ENCODE data around the gene BCO1.

The BCO1 gene

DNA sequence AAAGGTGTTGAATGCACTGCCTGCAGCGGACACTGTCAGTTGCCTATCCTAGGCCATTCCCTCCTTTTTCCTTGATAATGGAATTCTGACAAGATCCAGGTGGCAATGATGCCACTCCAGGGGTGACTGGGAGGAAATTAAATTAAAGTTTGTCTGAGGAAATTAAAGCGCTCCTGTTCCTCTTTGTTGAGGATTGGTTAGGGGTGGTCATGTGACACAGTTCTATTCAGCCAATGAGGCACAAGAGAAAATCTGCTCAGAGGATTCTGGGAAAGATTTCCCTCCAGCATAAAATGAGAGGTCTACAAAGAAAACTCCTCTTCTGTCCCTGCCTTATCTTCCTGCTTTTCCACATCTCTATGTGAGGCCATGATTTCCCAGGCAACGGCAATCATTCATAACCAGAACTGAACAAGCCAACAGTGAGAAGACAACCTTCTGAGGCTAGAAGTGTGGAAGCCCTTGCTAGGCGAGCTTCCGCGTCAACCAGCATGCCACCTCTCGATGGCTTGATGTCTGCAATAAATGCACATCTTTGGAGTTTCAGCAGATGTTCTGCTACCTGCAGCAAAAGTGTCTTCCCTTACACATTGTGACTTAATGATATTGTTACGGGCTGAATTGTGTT lies 5.6 kb upstream of the BCO1 start:
- ATAC-seq (no peak), DNase-seq (no peak)

DNA sequence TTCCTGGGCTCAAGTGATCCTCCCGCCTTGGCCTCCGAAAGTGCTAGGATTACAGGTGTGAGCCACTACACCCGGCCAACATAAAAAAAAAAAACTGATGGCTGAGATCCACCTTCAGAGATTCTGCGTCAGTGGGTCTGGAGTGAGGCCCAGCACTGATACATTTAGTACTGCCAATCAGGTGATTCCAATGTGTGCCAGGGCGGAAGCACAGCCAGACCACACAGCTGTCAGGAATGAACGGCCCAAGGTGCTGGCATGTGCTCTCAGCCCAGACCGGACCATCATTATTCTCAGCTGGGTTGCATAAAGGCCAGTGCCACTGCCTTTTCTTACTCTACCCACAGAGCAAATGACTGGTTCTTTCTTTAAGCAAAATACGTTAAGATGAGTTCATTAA lies 1.2 kb upstream of the BCO1 start:
- DNase-seq (no peak), ATAC-seq (no peak)

DNA sequence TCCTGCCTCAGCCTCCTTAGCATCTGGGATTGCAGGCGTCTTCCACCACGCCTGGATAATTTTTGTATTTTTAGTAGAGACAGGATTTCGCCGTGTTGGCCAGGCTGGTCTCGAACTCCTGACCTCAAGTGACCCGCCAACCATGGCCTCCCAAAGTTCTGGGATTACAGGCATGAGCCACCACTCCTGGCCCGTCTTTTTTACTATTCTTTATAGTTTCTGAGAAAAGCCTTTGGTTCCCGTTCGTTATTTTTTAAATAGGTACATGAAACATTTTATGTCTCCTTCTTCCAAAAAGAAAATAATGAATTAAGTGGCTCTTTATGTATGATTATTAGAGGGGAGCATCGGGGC lies 570 bp upstream of the BCO1 start:
- DNase-seq = no peak
- no peak for ATAC-seq

DNA sequence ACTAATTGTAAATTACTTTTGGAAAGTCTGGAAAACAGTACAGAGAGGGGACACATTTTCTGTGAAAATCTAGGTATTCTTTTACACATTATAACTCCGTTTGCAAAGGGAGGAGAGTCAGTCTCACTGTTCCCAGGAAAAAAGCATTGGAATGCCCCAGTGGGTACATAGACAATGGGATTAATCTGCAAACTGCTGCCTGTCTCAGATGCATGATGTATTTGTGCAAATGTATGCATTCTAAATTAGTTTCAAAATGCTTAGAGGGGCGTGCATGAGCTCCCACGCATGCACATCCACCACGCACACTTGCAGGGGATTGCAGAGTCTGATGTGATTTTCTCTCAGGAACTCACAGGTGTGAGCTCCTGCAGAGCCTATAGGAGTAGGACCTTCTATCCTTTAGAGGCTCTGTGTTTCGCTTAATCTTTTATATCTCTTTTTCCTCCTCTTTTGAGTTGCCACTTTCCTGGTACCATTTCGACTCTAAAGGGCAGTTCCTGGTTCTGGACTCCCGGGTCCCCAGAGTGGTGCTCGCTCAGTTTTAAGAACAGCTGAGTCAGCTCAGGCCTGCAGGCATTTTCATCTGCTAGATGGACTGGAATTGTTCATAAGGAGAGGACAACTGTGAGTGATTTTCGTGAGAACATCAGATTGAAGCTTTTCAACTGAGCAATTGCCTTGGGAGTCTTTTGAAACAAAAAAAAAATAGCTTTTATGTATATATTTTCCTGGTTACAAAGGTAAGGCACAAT lies 1.1 kb downstream of the BCO1 start:
- DNase-seq (no peak), ATAC-seq (no peak)

DNA sequence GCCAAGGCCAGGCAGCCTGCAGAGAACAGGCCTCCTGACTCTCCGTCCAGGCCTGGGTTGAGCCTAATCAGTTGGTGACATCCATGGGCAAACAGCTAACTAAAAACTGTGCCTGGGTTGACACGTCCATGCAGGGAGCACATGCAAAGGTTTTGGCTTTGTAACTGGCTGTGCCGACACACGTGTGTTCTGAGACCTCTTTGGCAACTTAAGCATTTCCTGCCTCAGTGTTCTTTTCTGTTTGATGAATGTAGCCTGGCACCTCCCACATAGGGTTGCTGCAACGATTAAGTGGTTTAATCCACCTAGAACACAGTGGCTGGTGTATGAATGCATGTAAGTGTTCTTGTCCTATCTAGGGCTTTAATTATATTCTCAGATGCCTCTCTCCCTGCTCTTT lies 3.2 kb downstream of the BCO1 start:
- ATAC-seq (no peak), DNase-seq (no peak)

DNA sequence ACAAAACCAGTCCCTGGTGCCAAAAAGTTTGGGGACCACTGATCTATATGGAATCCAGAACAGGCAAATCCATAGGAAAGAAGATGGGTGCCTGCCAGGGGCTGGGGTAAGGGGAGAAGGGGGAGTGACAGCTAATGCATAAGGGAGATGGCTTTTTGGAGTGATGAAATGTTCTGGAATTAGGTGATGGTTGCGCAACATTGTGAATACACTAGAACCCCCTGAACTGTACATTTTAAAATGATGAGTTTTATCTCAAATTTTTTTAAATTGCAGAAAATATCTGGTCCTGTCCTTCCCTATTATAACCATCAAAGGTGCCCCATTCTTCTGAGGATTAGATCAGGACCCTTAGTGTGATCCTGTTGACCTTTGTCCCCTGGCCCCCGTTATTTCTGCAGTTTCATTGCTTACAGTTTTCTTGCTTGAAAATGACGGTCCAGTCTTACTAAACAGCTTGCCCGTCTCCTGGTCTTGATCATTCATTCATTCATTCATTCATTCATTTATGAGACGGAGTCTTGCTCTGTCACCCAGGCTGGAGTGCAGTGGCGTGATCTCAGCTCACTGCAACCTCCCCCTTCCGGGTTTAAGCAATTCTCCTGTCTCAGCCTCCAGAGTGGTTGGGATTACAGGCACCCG lies 4.6 kb downstream of the BCO1 start:
- no peak for ATAC-seq
- DNase-seq = no peak

DNA sequence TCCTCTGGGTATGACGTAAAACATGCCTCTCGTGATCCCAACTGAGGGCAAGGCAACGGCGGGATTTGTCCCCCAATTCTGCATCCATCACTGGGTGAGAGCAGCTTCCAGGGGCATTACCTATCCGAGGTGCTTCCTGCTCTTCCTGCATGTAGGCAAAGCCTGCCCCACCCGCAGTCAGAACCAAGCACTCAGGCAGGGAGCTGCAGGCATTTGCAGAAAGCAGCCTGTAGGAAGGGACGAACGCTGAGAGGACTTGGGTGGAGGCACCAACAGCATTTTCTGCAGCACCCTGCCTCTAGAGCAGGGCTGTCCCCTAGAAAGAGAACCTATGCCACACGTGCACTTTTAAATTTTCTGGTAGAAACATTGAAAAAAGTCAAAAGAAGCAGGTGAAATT lies 5.5 kb downstream of the BCO1 start:
- DNase-seq (no peak), ATAC-seq (no peak)

DNA sequence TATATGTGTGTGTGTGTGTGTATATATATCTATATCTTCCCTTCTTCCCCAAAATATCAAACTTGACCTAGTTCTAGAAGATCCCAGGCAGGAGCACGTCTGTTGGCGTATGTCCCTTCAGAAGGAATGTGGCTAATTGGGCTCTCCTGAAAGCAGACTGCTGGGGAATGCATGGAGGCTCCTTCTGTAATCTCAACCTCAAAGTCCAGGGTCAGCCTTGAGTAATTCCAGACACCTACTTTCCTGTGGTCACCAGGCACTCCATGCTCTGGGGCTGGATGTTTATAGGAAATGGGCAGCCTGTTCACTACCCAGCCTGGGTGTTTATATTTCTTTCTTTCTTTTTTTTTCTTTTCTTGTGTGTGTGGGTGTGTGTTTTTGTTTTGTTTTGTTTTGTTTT lies 13.4 kb downstream of the BCO1 start:
- no peak for DNase-seq
- no peak for ATAC-seq

DNA sequence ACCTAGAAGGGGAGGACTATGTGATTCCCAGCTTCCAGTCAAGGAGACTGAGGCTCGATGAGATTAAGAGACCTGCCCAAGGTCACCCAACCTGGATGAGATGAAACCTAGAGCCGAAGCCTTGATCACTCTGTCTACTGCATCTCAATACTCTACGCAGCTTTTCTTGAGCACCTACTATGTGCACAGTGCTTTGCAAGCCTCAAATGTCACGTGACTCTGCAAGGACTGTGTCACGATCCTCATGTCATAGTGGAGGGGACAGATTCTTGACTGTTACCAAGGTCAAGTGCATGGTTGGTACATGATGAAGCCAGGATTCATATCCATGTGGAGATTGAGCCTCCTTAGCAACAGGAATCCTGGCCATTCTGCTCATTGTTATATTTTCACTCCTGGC lies 14.7 kb downstream of the BCO1 start:
- ATAC-seq (no peak), DNase-seq (no peak)

DNA sequence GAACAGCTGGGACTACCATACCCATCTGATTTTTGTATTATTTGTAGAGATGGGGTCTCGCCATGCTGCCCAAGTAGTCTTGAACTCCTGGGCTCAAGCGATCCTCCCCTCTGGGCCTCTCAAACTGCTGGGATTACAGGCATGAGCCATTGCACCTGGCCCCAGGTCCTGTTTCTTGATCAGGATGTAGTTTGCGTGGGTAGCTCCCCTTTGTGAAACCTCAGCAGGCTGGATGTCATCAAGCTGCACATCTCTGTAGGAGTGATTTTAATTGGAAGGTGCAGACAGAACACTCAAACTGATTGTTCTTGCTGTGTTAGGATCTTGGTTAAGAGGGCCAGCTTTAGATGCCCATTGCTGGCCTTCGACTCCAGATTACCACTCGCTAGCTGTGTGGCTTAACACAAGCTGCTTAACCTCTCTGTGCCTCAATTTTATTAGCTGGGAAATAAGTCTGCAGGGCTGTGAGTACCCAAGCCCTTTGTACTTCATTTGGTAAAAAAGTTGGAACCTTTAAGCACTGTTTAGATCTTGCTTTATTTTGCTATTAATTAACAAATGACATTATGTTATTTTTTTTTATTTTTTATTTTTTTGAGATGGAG lies 16.5 kb downstream of the BCO1 start:
- DNase-seq = no peak
- no peak for ATAC-seq

DNA sequence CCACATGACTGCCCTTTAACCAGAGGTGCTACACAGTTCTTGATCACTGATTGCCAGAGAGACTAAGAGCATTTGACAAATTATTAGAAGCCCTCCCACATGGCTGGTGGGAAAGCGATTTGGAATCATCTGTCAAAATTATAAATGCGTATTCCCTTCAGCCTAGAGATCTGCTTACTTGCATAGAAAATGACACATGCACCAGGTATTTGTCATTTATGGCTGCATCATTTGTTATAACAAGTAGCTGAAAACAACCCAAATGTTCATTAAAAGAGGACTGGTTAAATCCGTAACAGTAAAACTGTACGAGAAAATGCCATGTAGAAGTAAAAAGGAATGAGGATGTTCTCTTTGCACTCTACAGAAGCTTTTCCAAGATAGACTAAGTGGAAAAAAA lies 21.4 kb downstream of the BCO1 start:
- no peak for ATAC-seq
- no peak for DNase-seq

DNA sequence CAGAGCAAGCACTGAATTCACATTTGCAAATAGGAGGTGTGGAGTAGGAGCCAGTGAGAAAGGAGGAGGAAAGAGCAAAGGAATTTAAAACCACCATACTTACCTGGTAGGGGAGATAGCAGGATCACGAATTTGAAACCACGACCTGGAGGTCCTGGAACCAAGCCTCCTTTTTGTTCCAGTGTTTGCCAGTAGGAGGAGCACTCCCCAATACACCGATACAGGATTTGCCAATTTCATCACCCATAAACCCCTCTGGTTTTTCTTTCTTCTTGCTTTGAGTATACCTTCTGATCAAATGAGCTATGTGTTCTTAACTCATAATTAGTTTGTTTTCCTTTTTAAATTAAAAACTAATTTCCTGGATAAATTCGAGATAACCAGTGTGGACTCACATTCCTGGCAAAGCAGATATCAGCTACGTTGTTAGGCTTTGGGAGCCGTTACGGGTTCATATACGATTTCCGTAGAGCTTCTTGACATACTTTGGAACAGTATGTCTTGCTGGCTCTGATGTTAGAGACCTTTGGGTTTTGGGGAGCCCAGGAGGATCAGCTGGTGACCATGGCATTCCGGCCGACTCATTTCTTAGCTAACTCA lies 22.7 kb downstream of the BCO1 start:
- ATAC-seq (no peak), DNase-seq (peak; percentile 28)

DNA sequence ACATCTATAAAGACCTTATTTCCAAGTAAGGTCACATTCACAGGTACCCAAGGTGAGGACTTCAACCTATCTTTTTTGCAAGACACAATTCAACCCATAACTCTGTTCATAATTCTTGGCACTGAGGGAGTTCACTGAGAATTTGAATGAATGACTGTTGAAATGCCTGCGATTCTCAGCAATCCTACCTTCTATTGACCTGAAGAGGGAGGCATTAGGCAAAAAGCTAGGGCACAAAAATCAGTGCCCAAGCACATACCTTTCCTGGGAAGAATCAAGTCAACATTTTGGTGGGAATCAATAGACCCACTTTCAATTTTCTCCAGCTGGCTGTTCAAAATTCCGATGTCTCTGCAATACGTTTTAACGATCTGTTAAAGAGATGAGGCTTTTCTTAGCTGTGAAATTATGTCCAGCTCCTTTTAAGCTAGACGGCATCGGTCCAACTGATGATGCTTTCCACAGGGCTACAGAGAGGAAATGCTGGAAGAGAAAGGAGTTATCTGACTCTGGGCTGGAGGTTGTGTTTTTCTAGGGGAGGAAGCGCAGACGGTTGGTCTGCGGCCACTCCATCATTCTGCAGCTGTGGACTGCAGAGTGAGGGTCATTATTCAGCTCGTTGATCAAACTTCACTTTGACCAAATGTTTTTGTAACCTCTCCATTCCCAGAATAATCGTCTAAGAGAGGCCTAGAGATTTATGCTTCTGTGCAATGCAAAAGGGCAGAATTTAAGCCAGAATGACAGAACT lies 25.2 kb downstream of the BCO1 start:
- ATAC-seq (no peak), DNase-seq (no peak)

DNA sequence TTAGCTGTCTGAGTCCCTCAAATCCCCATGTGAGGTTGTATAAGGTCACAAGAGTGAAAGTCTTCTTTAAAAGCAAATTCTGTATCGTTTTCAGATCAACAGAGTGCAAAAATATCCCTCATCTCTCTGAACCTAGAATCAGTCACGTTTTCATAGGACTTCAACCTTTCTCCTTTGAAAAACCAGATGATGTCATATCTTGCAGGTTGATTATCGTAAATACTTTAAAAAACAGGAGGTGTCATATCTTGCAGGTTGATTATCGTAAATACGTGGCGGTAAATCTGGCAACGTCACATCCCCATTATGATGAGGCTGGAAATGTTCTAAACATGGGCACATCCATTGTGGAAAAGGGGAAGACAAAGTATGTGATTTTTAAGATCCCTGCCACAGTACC lies 25.9 kb downstream of the BCO1 start:
- ATAC-seq = no peak
- DNase-seq = no peak

DNA sequence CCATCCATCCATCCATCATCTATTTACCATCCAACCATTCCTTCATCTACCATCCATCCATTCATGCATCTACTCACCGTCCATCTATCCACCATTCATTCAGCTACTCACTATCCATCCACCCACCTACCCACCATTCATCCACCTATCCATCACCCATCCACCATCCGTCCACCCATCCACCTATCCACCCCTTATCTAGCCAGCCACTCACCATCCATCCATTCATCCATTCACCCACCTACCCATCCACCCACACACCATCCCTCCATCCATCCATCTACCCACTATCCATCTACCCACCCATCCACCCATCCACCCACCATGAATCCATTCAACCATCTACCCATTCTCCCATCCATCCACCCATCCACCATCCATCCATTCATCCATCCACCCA lies 26.6 kb downstream of the BCO1 start:
- DNase-seq (no peak), ATAC-seq (no peak)

DNA sequence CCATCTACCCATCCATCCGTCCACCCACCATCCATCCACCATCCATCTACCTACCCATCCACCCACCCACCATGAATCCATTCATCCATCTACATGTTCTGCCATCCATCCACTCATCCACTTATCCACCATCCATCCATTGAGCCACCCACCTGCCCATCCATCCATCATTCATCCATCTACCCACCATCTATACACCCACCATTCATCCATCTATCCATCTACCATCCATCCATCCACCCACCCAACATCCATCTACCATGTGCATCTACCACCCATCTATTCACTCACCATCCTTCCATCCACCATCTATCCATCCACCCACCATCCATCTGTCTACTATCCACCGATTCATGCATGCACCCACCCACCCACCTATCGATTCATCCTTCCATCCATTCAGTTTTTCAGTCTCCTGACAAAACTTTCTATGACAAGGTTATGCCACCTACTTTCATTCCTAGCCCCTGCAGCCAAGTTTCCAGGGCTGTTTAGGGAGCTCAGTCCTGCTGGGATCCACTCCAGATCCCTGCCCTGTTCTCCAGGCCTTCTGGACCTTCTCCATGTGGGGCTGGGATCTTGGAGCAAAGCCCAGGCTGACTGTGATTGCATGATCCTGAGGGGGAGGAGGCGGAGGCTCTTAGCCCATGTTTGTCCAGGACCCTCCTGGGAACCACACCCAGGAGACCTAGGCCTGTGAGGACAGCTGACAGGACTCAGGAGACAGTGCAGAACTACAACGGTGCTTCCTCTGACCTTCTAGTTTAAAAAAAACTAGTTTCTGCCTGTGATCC lies 27.4 kb downstream of the BCO1 start:
- no peak for DNase-seq
- ATAC-seq = no peak

DNA sequence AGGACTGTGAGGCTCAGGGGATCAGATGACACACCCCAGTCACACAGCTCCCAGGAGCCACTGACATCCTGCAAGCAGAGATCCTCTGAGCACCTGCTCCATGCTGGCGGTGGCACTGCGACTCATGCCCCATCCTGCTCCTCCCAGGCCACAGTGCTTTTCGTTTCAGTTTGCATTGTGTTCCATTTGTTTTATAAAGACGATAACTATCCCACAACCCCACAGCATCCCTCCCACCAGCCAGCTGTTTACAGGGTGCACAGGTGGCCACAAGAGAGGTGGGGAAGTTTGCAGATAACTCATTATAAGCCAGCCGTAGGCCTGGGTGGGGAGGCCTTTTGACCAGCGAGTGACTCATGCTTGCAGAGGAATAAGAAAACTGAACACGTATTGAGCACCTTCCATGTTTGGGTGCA lies 28.2 kb downstream of the BCO1 start:
- DNase-seq (peak; percentile 10), ATAC-seq (peak; percentile 63)

DNA sequence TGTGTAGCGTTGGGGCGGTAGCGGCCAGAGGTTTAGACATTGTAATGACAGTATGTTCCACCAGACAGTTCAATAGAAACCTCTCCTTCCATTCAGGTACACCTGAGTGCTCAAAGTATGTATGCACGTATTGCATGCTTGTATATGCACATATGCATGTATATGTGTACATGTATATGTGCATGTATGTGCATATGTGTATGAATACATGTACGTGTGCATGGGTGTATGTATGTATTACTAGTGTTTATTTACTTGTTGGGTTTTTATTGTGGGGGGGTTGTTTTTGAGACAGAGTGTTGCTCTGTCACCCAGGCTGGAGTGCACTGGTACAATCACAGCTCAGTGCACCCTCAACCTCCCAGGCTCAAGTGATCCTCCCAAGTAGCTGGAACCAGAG lies 30.0 kb downstream of the BCO1 start:
- ATAC-seq (no peak), DNase-seq (no peak)

DNA sequence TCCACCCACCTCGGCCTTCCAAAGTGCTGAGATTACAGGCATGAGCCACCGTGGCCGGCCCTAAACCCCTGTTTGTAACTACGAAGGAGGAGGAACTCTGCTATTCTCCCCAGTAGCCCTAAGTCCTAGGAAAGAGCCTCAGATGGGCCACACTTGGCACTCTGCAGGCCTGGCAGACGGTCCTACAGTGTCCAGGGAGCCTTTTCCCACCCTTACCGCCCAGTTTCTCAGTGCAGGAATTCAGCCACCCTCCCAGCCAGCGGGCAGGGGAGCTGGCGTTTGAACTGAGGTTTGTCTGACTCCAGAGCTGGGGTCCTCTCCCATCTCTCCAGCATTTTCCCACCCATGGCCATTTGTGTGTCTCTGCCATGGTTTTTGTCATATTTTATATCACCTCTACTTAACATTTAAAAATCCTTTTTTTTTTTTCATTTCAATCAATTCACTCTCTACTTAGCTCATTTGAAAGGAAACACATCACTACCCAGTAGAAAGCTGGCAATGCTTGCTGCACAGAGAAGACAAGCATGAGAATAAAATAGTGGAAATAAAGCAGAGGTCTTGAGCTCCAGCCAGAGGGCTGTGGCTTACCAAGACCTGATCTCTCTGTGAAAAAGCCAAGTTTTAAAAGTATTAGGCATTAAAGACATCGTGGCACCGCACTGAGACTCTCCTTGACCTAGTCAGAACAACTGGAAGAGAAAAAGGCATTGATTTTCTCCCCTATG lies 34.9 kb downstream of the BCO1 start:
- DNase-seq = no peak

DNA sequence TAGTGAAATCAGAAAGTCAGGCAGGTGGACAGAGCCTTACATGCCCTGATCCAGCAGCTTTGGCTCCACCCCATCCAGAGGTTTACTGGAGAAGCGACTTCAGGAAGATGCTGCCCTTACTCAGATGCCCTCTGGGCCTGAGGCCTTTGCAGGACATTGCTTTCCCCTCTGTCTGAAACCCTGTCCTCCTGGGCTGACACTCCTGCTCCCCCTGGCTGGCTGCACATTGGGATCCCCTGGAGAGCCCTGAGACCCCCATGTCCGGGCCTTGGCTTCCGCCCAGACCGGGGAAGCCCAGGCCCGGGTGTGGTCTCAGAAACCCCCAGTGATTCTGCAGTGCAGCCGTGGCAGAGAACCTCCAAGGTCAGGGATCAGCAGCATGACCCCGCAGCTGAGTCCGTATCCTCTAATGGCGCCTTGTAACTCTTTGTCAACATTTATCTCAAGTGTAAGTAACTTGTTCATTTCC lies 36.6 kb downstream of the BCO1 start:
- DNase-seq (no peak), ATAC-seq (no peak)

More for the DNA sequence above, 34.9 kb downstream of the BCO1 start:
- ATAC-seq = no peak

DNA sequence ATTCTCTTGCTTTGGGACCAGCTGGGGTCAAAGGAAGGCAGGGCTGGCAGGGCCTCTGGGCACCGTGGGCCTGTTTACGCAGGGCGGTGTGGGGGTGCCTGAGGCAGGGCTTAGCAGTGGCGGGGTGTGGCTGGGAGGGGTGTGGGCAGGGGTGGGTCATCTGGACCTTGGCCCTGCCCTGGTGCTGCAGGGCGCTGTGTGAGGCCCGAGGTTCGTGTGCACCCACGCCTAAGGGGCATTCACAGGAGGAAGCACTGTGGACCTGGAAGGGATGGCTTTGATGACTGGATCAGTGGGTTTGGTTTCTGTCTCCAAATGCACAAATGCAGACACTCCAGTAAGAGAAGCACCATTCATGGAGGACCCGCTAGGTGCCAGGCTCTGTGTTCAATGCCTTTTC lies 37.3 kb downstream of the BCO1 start:
- no peak for DNase-seq

More for the DNA sequence above, 37.3 kb downstream of the BCO1 start:
- no peak for ATAC-seq
